H1 (cell line): ENCODE data around the gene MACROD2. TPM values are rescaled to one million over a fixed set of nuclear protein-coding genes. Genes with fewer than 3 reads are reported as not detected.

Experiments used
- CTCF ChIA-PET: fragments of 300-600 bp; sonication (Branson Sonifier 250); formaldehyde crosslinking; loops from one replicate; lab custom pipeline; 2021; ENCODE audit not compliant: partially characterized antibody; lab: Charles Lee
- POLR2A ChIA-PET: fragments of 300-600 bp; sonication (Branson Sonifier 250); formaldehyde crosslinking; loops from one replicate; lab custom pipeline; 2021; ENCODE audit warnings: inconsistent platforms; ENCODE audit not compliant: partially characterized antibody; lab: Charles Lee
- DNase-seq, 2 experiments: peaks; one replicate each; pipeline versions ENCODE4 v3.0.0 to v3.0.0-alpha.2; 2010 to 2022; ENCODE audit warnings: low spot score in 2 of 2, low read depth in 1 of 2, mixed read lengths in 1 of 2
- FAIRE-seq: peaks from 2 replicates; lab custom pipeline; 2011; peaks lifted over from hg19 to GRCh38; lab: Jason Lieb, UNC
- H2AFZ ChIP-seq: 2 replicates; pipeline ENCODE4 v1.8.1; 2012; ENCODE audit warnings: low read length, inconsistent platforms
- H2AK5ac ChIP-seq: 2 replicates; pipeline ENCODE4 v1.6.1; 2013; ENCODE audit warnings: low read depth, low read length
- H2BK120ac ChIP-seq: replicated peaks from 2 replicates; pipeline ENCODE3; 2013; ENCODE audit warnings: low read depth, low read length, inconsistent platforms
- H2BK12ac ChIP-seq: 2 replicates; pipeline ENCODE4 v1.6.1; 2013; ENCODE audit warnings: low read depth, low read length
- H2BK15ac ChIP-seq: 2 replicates; pipeline ENCODE4 v1.6.1; 2013; ENCODE audit warnings: low read length
- H2BK20ac ChIP-seq: 2 replicates; pipeline ENCODE4 v1.6.1; 2013; ENCODE audit warnings: low read length
- H2BK5ac ChIP-seq: 2 replicates; pipeline ENCODE4 v1.6.1; 2013; ENCODE audit warnings: low read depth, low read length
- H3K14ac ChIP-seq: 2 replicates; pipeline ENCODE4 v1.6.1; 2013; ENCODE audit warnings: inconsistent platforms; ENCODE audit not compliant: insufficient read length
- H3K18ac ChIP-seq: 2 replicates; pipeline ENCODE4 v1.6.1; 2013; ENCODE audit warnings: low read length; ENCODE audit errors: extremely low read depth
- H3K23ac ChIP-seq: 2 replicates; pipeline ENCODE4 v1.6.1; 2013; ENCODE audit warnings: inconsistent platforms; ENCODE audit not compliant: insufficient read length
- H3K23me2 ChIP-seq: 2 replicates; pipeline ENCODE4 v1.6.1; 2013; ENCODE audit warnings: low read depth, low read length
- H3K27ac ChIP-seq: 2 replicates; pipeline ENCODE4 v1.6.1; 2011; ENCODE audit warnings: low read depth, low read length, inconsistent platforms
- H3K27me3 ChIP-seq, 4 experiments: replicated peaks in 1 of 4; 1 replicate in 1 of 4; 2 replicates in 3 of 4; pipeline versions ENCODE4 v1.6.1 to v1.8.1; 2011 to 2013; ENCODE audit warnings: low read length in 3 of 4, mild to moderate bottlenecking in 3 of 4, inconsistent platforms in 2 of 4, mixed read lengths in 2 of 4, moderate library complexity in 1 of 4; ENCODE audit not compliant: control insufficient read depth in 3 of 4, insufficient read depth in 3 of 4; ENCODE audit errors: extremely low read depth in 1 of 4
- H3K36me3 ChIP-seq, 4 experiments: 2 replicates each; pipeline versions ENCODE4 v1.6.1 to v1.8.1; 2011 to 2013; ENCODE audit warnings: mild to moderate bottlenecking in 4 of 4, low read length in 3 of 4, moderate library complexity in 2 of 4, control low read depth in 1 of 4, inconsistent platforms in 1 of 4; ENCODE audit not compliant: insufficient read depth in 4 of 4, control insufficient read depth in 2 of 4
- H3K4ac ChIP-seq: replicated peaks from 2 replicates; pipeline ENCODE3; 2013; ENCODE audit warnings: low read length, low read depth, mixed read lengths, inconsistent platforms; ENCODE audit not compliant: insufficient read length
- H3K4me1 ChIP-seq, 4 experiments: replicated peaks in 1 of 4; 1 replicate in 1 of 4; 2 replicates in 3 of 4; pipeline versions ENCODE4 v1.6.1 to v1.8.1; 2011 to 2013; ENCODE audit warnings: low read length in 3 of 4, inconsistent platforms in 2 of 4, mixed read lengths in 1 of 4; ENCODE audit not compliant: insufficient read depth in 4 of 4, control insufficient read depth in 3 of 4
- H3K4me2 ChIP-seq, 2 experiments: 2 replicates each; pipeline versions ENCODE4 v1.6.1 to v1.8.1; 2011 to 2013; ENCODE audit warnings: low read depth in 2 of 2, low read length in 2 of 2, control low read depth in 1 of 2, inconsistent platforms in 1 of 2, mild to moderate bottlenecking in 1 of 2; ENCODE audit not compliant: insufficient read depth in 1 of 2
- H3K4me3 ChIP-seq, 4 experiments: fragments of 200-600, 300-600 bp in 1 of 4; sonication (generic), shearing (Covaris generic), sonication (Bioruptor Twin) in 1 of 4; 2 replicates each; pipeline versions ENCODE4 v1.5.1 to v1.8.1; 2011 to 2016; ENCODE audit warnings: low read length in 4 of 4, low read depth in 3 of 4, control low read depth in 2 of 4, inconsistent platforms in 2 of 4, mild to moderate bottlenecking in 2 of 4, mixed read lengths in 1 of 4, moderate library complexity in 1 of 4; ENCODE audit not compliant: insufficient read depth in 2 of 4; ENCODE audit errors: extremely low read depth in 1 of 4
- H3K56ac ChIP-seq: replicated peaks from 2 replicates; pipeline ENCODE3; 2013; ENCODE audit warnings: low read depth, mild to moderate bottlenecking, mixed read lengths, low read length, inconsistent platforms; ENCODE audit not compliant: insufficient read length
- H3K79me1 ChIP-seq: 2 replicates; pipeline ENCODE4 v1.6.1; 2013; ENCODE audit warnings: low read depth, low read length, control low read depth
- H3K79me2 ChIP-seq, 2 experiments: 2 replicates each; pipeline versions ENCODE4 v1.6.1 to v1.8.1; 2012 to 2013; ENCODE audit warnings: low read length in 2 of 2, mild to moderate bottlenecking in 2 of 2, inconsistent platforms in 1 of 2; ENCODE audit not compliant: insufficient read depth in 2 of 2, control insufficient read depth in 1 of 2
- H3K9ac ChIP-seq, 4 experiments: replicated peaks in 1 of 4; 1 replicate in 1 of 4; 2 replicates in 3 of 4; pipeline versions ENCODE4 v1.6.1 to v1.8.1; 2011 to 2013; ENCODE audit warnings: low read depth in 3 of 4, low read length in 3 of 4, control low read depth in 2 of 4, mild to moderate bottlenecking in 2 of 4, moderate library complexity in 2 of 4, inconsistent platforms in 1 of 4; ENCODE audit errors: extremely low read depth in 1 of 4
- H3K9me3 ChIP-seq, 2 experiments: 2 replicates each; pipeline versions ENCODE4 v1.6.1 to v1.8.1; 2012 to 2013; ENCODE audit warnings: mild to moderate bottlenecking in 2 of 2, moderate library complexity in 2 of 2, control low read depth in 1 of 2, inconsistent platforms in 1 of 2, low read depth in 1 of 2, low read length in 1 of 2, mixed read lengths in 1 of 2; ENCODE audit not compliant: insufficient read depth in 2 of 2
- H4K20me1 ChIP-seq, 2 experiments: replicated peaks in 1 of 2; 2 replicates each; pipeline versions ENCODE3 to v1.8.1; 2011 to 2013; ENCODE audit warnings: inconsistent platforms in 2 of 2, low read length in 2 of 2, mild to moderate bottlenecking in 1 of 2; ENCODE audit not compliant: insufficient read depth in 2 of 2, control insufficient read depth in 1 of 2
- H4K5ac ChIP-seq: 2 replicates; pipeline ENCODE4 v1.6.1; 2013; ENCODE audit warnings: low read length, low read depth, mixed read lengths, inconsistent platforms; ENCODE audit not compliant: insufficient read length
- H4K8ac ChIP-seq: 2 replicates; pipeline ENCODE4 v1.8.0; 2013; ENCODE audit warnings: mild to moderate bottlenecking, moderate library complexity, low read length, inconsistent platforms; ENCODE audit not compliant: insufficient read depth; ENCODE audit errors: extremely low read depth
- H4K91ac ChIP-seq: replicated peaks from 2 replicates; pipeline ENCODE3; 2013; ENCODE audit warnings: low read length, mixed read lengths, inconsistent platforms; ENCODE audit not compliant: insufficient read length
- ASH2L ChIP-seq: fragments of 200-600, 300-600 bp; sonication (generic); IDR thresholded peaks from one replicate; pipeline ENCODE4 v1.7.1; 2017; ENCODE audit warnings: low read length
- BCL11A ChIP-seq, 2 experiments: IDR thresholded peaks; one replicate each; pipeline ENCODE4 v1.6.1; 2011; ENCODE audit warnings: low read depth in 2 of 2, low read length in 2 of 2, mild to moderate bottlenecking in 2 of 2
- CTBP2 ChIP-seq: IDR thresholded peaks from 2 replicates; pipeline ENCODE4 v1.7.0; 2011; ENCODE audit warnings: borderline replicate concordance, mild to moderate bottlenecking, moderate library complexity, mixed read lengths, low read length; ENCODE audit not compliant: insufficient read depth, insufficient read length
- NRF1 ChIP-seq: IDR thresholded peaks from 2 replicates; pipeline ENCODE4 v1.6.1; 2011; ENCODE audit warnings: mild to moderate bottlenecking, low read depth, low read length, improper control_type of control experiment
- RAD21 ChIP-seq, 2 experiments: IDR thresholded peaks in 1 of 2; conservative IDR thresholded peaks in 1 of 2; 2 replicates each; pipeline ENCODE4 v1.6.1; 2011; ENCODE audit warnings: low read depth in 2 of 2, low read length in 2 of 2, improper control_type of control experiment in 1 of 2, inconsistent platforms in 1 of 2, mild to moderate bottlenecking in 1 of 2, moderate library complexity in 1 of 2
- SP2 ChIP-seq: IDR thresholded peaks from 2 replicates; pipeline ENCODE4 v1.6.1; 2012; ENCODE audit warnings: mild to moderate bottlenecking, low read length, inconsistent platforms
- SRF ChIP-seq: IDR thresholded peaks from 2 replicates; pipeline ENCODE4 v1.6.1; 2011; ENCODE audit warnings: mild to moderate bottlenecking, low read depth, low read length, moderate library complexity
- TAF7 ChIP-seq: optimal IDR thresholded peaks from 2 replicates; pipeline ENCODE3; 2011; ENCODE audit warnings: low read depth, mild to moderate bottlenecking, inconsistent platforms, low read length, moderate library complexity, borderline replicate concordance
- WGBS, 2 experiments: shearing (Covaris generic) in 1 of 2; methylation state at CpG; one replicate each; pipeline versions ENCODE4 v1.1.6 to v1.1.7; 2013 to 2015; ENCODE audit warnings: low lambda C conversion rate in 2 of 2, mixed read lengths in 2 of 2, inconsistent platforms in 1 of 2, low coverage in 1 of 2, missing lambda C conversion rate in 1 of 2; ENCODE audit not compliant: insufficient replicate concordance in 2 of 2, insufficient coverage in 1 of 2, insufficient read length in 1 of 2; ENCODE audit errors: extremely low coverage in 1 of 2, missing lambda C conversion rate in 1 of 2; 5-methylcytosine and 5-hydroxymethylcytosine counted together
- polyA plus RNA-seq, 7 experiments: library from polyadenylated mRNA; depleted of rRNA in 3 of 7; stranded (reverse) in 5 of 7; unstranded in 2 of 7; fragments of >200 nt in 5 of 7; fragments of 200-250 nt in 2 of 7; gene quantifications; 1 replicate in 5 of 7; 2 replicates in 1 of 7; 4 replicates in 1 of 7; pipeline versions ENCODE4 v1.2.1 to v1.2.3, GENCODE V29; 2011 to 2013; ENCODE audit warnings: missing spikeins in 2 of 7, mixed read lengths in 2 of 7
- total RNA-seq: library from RNA; stranded (reverse); fragmentation: NEBNext Ultra II Directional; extraction: Animal tissue kit (Norgen Biotek cat#: 25700); gene quantifications from 2 replicates; pipeline ENCODE4 v1.2.1, GENCODE V29; 2021
- TF ChIP-seq, protein P1 (sequence below): IDR thresholded peaks from 2 replicates; pipeline ENCODE4 v1.6.1; 2011; ENCODE audit warnings: low read depth, mild to moderate bottlenecking, low read length; ENCODE audit not compliant: insufficient read depth
- TF ChIP-seq, protein P2 (sequence below): IDR thresholded peaks from 2 replicates; pipeline ENCODE4 v1.6.1; 2012; ENCODE audit warnings: inconsistent platforms

Gene MACROD2
- total and polyA plus RNA-seq, 2 of the 8 experiments (the other 6 are each of a cell fraction or from before 2014, with no cell fraction given), result 0.70 to 3.9 TPM

DNA sequence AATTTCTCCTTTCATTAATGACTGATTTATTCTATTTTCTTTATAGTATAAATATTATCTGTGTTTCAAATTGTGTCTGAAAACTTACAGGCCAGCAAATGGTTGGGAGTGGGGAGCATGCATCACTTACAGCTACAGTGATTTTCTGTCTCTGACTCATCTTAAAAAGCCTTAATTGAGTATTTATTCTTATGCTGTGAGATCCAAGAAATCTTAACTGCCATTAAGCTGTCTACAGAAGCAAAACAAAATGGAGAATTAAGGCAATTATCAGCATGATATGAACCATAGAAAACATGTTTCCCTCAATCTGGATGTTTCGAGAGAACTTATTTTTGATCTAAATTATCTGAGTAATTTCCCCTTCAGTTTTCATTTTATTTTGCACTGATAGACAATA is 1746.8 kb downstream of the MACROD2 start:
- Histone ChIP-seq H3K9me3 (peaks cover 3 to 6% of the 10 kb centered on the region in 2 experiments), H4K20me1 (no peaks in the 10 kb centered on the region), H2BK5ac (no peak overlapping the region), H3K23me2 (no peaks in the 10 kb centered on the region; the same call in 1 of the 2 replicates), H3K14ac (no peak overlapping the region), H2BK15ac (no peak overlapping the region), H3K4me3 (no peak overlapping the region), H2BK20ac (no peak overlapping the region), H3K27ac (no peak overlapping the region), H4K8ac (no peak overlapping the region), H3K4ac (no peak overlapping the region), H2BK120ac (no peak overlapping the region), H2AFZ (no peak overlapping the region), H3K4me2 (no peak overlapping the region), H3K27me3 (no peaks in the 10 kb centered on the region), H3K9ac (no peak overlapping the region), H3K18ac (no peak overlapping the region), H3K23ac (no peak overlapping the region), H3K36me3 (peaks cover 0 to 4% (median 0%) of the 10 kb centered on the region in 4 experiments; a peak in 1 of 8 replicates), H3K4me1 (peaks cover 0 to 3% (median 0%) of the 10 kb centered on the region in 4 experiments; a peak in 2 of 7 replicates), H3K79me1 (no peaks in the 10 kb centered on the region), H2BK12ac (no peak overlapping the region), H2AK5ac (no peak overlapping the region), H3K79me2 (no peaks in the 10 kb centered on the region), H3K56ac (no peak overlapping the region), H4K5ac (no peak overlapping the region), H4K91ac (no peak overlapping the region)
- CTCF ChIA-PET, result no interaction called here
- TF ChIP-seq SP2, result no peak
- TF ChIP-seq RAD21 (IDR thresholded peaks at IDR 0.05 in 1 of 2, conservative IDR thresholded peaks at IDR 0.05 in 1 of 2; ENCODE audit: low read depth in 2 of 2, low read length in 2 of 2), result no peak
- TF ChIP-seq, protein P1, sequence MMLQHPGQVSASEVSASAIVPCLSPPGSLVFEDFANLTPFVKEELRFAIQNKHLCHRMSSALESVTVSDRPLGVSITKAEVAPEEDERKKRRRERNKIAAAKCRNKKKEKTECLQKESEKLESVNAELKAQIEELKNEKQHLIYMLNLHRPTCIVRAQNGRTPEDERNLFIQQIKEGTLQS, result no peak
- TF ChIP-seq, protein P2, sequence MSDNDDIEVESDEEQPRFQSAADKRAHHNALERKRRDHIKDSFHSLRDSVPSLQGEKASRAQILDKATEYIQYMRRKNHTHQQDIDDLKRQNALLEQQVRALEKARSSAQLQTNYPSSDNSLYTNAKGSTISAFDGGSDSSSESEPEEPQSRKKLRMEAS, result no peak
- TF ChIP-seq ASH2L, result no peak
- no peak for TF ChIP-seq SRF
- no peak for TF ChIP-seq TAF7
- TF ChIP-seq NRF1, result no peak
- TF ChIP-seq BCL11A (IDR thresholded peaks at IDR 0.05; ENCODE audit: low read depth in 2 of 2, low read length in 2 of 2), result no peak
- TF ChIP-seq CTBP2, result no peak
- POLR2A ChIA-PET, result no interaction called here
- DNase-seq (no peak), FAIRE-seq (no peak)
- 81% methylated on average over 1 of the region's 1 CpG; no CpG with 5 or more reads in 1 of the 2 experiments for WGBS, 2 experiments
